ENCODE measurements around the gene LRP1B. TPM values are rescaled to one million over a fixed set of nuclear protein-coding genes. Genes with fewer than 3 reads are reported as not detected.

Gene LRP1B
- total and polyA plus RNA-seq, 2 of the 8 experiments (the other 6 are each of a cell fraction or from before 2014, with no cell fraction given), result 0.03 TPM; not detected in 1

- no peak overlapping the region for H3K4ac ChIP-seq (replicated peaks; ENCODE audit: insufficient read length, low read depth, low read length)
- ChIA-PET CTCF (ENCODE audit: partially characterized antibody) (no interaction called here), POLR2A (ENCODE audit: partially characterized antibody) (no interaction called here)
- no peak overlapping the region for H2BK120ac ChIP-seq (replicated peaks; ENCODE audit: low read depth, low read length)
- no peaks in the 10 kb centered on the region for H3K9me3 ChIP-seq (ENCODE audit: insufficient read depth in 2 of 2, low read depth in 1 of 2, low read length in 1 of 2)
- no peak overlapping the region for H3K9ac ChIP-seq (replicated peaks in 1 of 4; ENCODE audit: extremely low read depth in 1 of 4, low read depth in 3 of 4, low read length in 3 of 4)
- no peak overlapping the region for H2BK5ac ChIP-seq (ENCODE audit: low read depth, low read length)
- H3K79me1 ChIP-seq (ENCODE audit: low read depth, low read length), result no peaks in the 10 kb centered on the region
- WGBS, 2 experiments (ENCODE audit: extremely low coverage in 1 of 2, insufficient coverage in 1 of 2, insufficient read length in 1 of 2, insufficient replicate concordance in 2 of 2, low coverage in 1 of 2, low lambda C conversion rate in 2 of 2, missing lambda C conversion rate in 1 of 2), result 91% methylated on average over 4 of the region's 4 CpGs; no CpG with 5 or more reads in 1 of the 2 experiments
- no peak overlapping the region for H3K4me3 ChIP-seq (ENCODE audit: extremely low read depth in 1 of 4, insufficient read depth in 2 of 4, low read depth in 3 of 4, low read length in 4 of 4)
- H3K23me2 ChIP-seq (ENCODE audit: low read depth, low read length), result no peaks in the 10 kb centered on the region
- no peaks in the 10 kb centered on the region for H4K20me1 ChIP-seq (replicated peaks in 1 of 2; ENCODE audit: control insufficient read depth in 1 of 2, insufficient read depth in 2 of 2, low read length in 2 of 2)
- H3K27me3 ChIP-seq (replicated peaks in 1 of 4; ENCODE audit: control insufficient read depth in 3 of 4, extremely low read depth in 1 of 4, insufficient read depth in 3 of 4, low read length in 3 of 4), result no peaks in the 10 kb centered on the region
- H3K79me2 ChIP-seq (ENCODE audit: control insufficient read depth in 1 of 2, insufficient read depth in 2 of 2, low read length in 2 of 2), result no peaks in the 10 kb centered on the region
- H4K8ac ChIP-seq (ENCODE audit: extremely low read depth, insufficient read depth, low read length), result no peak overlapping the region
- no peak overlapping the region for H4K5ac ChIP-seq (ENCODE audit: insufficient read length, low read depth, low read length)
- FAIRE-seq (no peak), DNase-seq (ENCODE audit: low read depth in 1 of 2, low spot score in 2 of 2) (no peak)
- H2AK5ac ChIP-seq (ENCODE audit: low read depth, low read length), result no peak overlapping the region
- no peak overlapping the region for H2BK20ac ChIP-seq (ENCODE audit: low read length)
- no peak overlapping the region for H3K18ac ChIP-seq (ENCODE audit: extremely low read depth, low read length)
- H3K27ac ChIP-seq (ENCODE audit: low read depth, low read length), result no peak overlapping the region
- no peak overlapping the region for H3K23ac ChIP-seq (ENCODE audit: insufficient read length)
- no peak overlapping the region for H3K14ac ChIP-seq (ENCODE audit: insufficient read length)
- no peaks in the 10 kb centered on the region for H3K36me3 ChIP-seq (ENCODE audit: control insufficient read depth in 2 of 4, insufficient read depth in 4 of 4, low read length in 3 of 4)
- H2BK15ac ChIP-seq (ENCODE audit: low read length), result no peak overlapping the region
- no peak overlapping the region for H4K91ac ChIP-seq (replicated peaks; ENCODE audit: insufficient read length, low read length)
- no peak overlapping the region for H2BK12ac ChIP-seq (ENCODE audit: low read depth, low read length)
- H2AFZ ChIP-seq (ENCODE audit: low read length), result no peak overlapping the region
- no peak overlapping the region for H3K56ac ChIP-seq (replicated peaks; ENCODE audit: insufficient read length, low read depth, low read length)
- H3K4me2 ChIP-seq (ENCODE audit: insufficient read depth in 1 of 2, low read depth in 2 of 2, low read length in 2 of 2), result no peak overlapping the region
- H3K4me1 ChIP-seq (replicated peaks in 1 of 4; ENCODE audit: control insufficient read depth in 3 of 4, insufficient read depth in 4 of 4, low read length in 3 of 4), result no peaks in the 10 kb centered on the region
- no peak for TF ChIP-seq RBBP5 (IDR thresholded peaks at IDR 0.05; ENCODE audit: borderline replicate concordance, low read depth, low read length)
- no peak for TF ChIP-seq CREB1 (IDR thresholded peaks at IDR 0.05)
- TF ChIP-seq SRF (IDR thresholded peaks at IDR 0.05; ENCODE audit: low read depth, low read length), result no peak
- no peak for TF ChIP-seq POLR2AphosphoS5 (IDR thresholded peaks at IDR 0.05; ENCODE audit: low read depth, low read length)
- TF ChIP-seq CTBP2 (IDR thresholded peaks at IDR 0.05; ENCODE audit: borderline replicate concordance, insufficient read depth, insufficient read length, low read length), result no peak
- no peak for TF ChIP-seq SUZ12 (IDR thresholded peaks at IDR 0.05; ENCODE audit: low read length)
- TF ChIP-seq EP300 (IDR thresholded peaks at IDR 0.05; ENCODE audit: borderline replicate concordance in 1 of 2, low read depth in 2 of 2, low read length in 2 of 2), result no peak
- no peak for TF ChIP-seq YY1 (IDR thresholded peaks at IDR 0.05; ENCODE audit: low read depth, low read length)
- TF ChIP-seq BCL11A (IDR thresholded peaks at IDR 0.05; ENCODE audit: low read depth in 2 of 2, low read length in 2 of 2), result no peak
- no peak for TF ChIP-seq CHD1 (IDR thresholded peaks at IDR 0.05; ENCODE audit: low read depth, low read length)
- no peak for TF ChIP-seq SIRT6 (IDR thresholded peaks at IDR 0.05; ENCODE audit: low read length)
- no peak for TF ChIP-seq KDM4A (IDR thresholded peaks at IDR 0.05; ENCODE audit: low read depth, low read length, severe bottlenecking)
- TF ChIP-seq SP1 (IDR thresholded peaks at IDR 0.05; ENCODE audit: low read depth, low read length), result no peak
Observed at GRCh38 chr2:140947236-140947635, 1183.6 kb downstream of the LRP1B start.

All from H1 (cell line).